MM.1S (cell line): ENCODE results near the gene SEMA3C.

Experiments
- EZH2phosphoT487 ChIP-seq: fragments of 300-600 bp; sonication (generic); IDR thresholded peaks from 2 replicates; pipeline ENCODE4 v1.6.1; 2018; ENCODE audit warnings: antibody characterized with exemption, low read length
- TF ChIP-seq, protein P1 (sequence below): fragments of 300-600 bp; sonication (generic); IDR thresholded peaks from 2 replicates; pipeline ENCODE4 v1.5.1; 2016; ENCODE audit warnings: antibody characterized with exemption, low read length, mixed read lengths

DNA sequence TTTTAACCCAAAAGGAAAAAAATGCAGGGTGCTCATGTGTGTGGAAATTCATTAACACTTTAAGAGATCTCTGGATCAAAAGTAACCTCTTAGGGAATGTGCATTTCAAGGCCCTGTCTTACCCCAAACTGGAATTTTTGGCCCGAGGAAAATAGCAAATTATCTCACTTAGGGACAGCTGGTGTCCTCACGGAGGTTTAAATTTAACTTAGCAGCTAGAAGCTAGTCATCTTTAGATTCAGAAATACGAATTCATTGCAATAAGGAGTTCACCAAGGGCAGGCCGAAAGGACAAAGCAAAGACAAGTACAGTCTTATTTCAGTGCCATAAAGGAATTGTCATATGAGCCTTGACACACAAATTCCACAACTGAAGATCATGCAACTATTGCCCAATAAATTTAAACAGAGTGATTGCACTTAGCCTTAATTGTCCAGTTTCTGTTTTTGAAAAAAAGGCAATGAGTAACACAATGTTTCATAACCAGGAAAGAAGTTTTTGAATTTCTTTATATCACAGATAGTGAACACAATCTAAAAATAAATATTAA, 22.4 kb upstream of the SEMA3C start:
- TF ChIP-seq EZH2phosphoT487 = no peak
- TF ChIP-seq, protein P1, sequence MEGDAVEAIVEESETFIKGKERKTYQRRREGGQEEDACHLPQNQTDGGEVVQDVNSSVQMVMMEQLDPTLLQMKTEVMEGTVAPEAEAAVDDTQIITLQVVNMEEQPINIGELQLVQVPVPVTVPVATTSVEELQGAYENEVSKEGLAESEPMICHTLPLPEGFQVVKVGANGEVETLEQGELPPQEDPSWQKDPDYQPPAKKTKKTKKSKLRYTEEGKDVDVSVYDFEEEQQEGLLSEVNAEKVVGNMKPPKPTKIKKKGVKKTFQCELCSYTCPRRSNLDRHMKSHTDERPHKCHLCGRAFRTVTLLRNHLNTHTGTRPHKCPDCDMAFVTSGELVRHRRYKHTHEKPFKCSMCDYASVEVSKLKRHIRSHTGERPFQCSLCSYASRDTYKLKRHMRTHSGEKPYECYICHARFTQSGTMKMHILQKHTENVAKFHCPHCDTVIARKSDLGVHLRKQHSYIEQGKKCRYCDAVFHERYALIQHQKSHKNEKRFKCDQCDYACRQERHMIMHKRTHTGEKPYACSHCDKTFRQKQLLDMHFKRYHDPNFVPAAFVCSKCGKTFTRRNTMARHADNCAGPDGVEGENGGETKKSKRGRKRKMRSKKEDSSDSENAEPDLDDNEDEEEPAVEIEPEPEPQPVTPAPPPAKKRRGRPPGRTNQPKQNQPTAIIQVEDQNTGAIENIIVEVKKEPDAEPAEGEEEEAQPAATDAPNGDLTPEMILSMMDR = no peak
